A673 (cell line): ENCODE results near the gene ITGA1.

Experiments
- EZH2 ChIP-seq: fragments of 200-600 bp; sonication (generic); IDR thresholded peaks from 2 replicates; pipeline ENCODE4 v1.6.1; 2017; ENCODE audit warnings: borderline replicate concordance, low read depth, mild to moderate bottlenecking, mixed read lengths, antibody characterized with exemption, low read length; ENCODE audit not compliant: poor library complexity, severe bottlenecking
- TF ChIP-seq, protein P1 (sequence below): fragments of 300-800, 200-600 bp; sonication (generic); conservative IDR thresholded peaks from 2 replicates; pipeline ENCODE4 v1.5.1; 2017; ENCODE audit warnings: low read depth, mild to moderate bottlenecking, antibody characterized with exemption, low read length, moderate library complexity, mixed read lengths

DNA sequence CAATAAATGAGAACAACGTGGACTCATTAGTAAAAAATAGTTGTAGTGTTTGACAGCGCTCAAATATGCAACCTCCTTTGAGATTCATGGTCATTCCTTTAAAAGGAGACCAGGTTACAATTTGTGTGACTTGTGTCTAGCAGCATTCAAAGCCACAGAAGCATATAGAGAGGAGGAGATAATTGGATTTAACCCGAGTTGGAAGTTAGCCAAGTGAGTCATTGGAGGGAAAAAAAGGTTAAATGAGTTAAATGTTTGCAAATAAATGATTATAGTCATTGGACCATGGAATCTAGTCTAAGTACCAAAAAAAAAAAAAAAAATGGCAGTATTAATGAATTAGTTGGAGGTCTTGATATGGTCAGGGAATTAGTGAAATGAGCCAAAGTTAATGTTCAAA, 90.9 kb downstream of the ITGA1 start:
- TF ChIP-seq, protein P1, sequence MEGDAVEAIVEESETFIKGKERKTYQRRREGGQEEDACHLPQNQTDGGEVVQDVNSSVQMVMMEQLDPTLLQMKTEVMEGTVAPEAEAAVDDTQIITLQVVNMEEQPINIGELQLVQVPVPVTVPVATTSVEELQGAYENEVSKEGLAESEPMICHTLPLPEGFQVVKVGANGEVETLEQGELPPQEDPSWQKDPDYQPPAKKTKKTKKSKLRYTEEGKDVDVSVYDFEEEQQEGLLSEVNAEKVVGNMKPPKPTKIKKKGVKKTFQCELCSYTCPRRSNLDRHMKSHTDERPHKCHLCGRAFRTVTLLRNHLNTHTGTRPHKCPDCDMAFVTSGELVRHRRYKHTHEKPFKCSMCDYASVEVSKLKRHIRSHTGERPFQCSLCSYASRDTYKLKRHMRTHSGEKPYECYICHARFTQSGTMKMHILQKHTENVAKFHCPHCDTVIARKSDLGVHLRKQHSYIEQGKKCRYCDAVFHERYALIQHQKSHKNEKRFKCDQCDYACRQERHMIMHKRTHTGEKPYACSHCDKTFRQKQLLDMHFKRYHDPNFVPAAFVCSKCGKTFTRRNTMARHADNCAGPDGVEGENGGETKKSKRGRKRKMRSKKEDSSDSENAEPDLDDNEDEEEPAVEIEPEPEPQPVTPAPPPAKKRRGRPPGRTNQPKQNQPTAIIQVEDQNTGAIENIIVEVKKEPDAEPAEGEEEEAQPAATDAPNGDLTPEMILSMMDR, result no peak
- no peak for TF ChIP-seq EZH2
